GM12892 (cell line): ENCODE results near the gene ZBTB37.

Source experiments
- POLR2A ChIP-seq: IDR thresholded peaks from 2 replicates; pipeline ENCODE4 v1.6.1; 2011; ENCODE audit warnings: low read depth, low read length, control low read depth
- POLR2AphosphoS5 ChIP-seq: IDR thresholded peaks from 2 replicates; pipeline ENCODE4 v1.6.1; 2011; ENCODE audit warnings: low read depth, low read length, control low read depth

DNA sequence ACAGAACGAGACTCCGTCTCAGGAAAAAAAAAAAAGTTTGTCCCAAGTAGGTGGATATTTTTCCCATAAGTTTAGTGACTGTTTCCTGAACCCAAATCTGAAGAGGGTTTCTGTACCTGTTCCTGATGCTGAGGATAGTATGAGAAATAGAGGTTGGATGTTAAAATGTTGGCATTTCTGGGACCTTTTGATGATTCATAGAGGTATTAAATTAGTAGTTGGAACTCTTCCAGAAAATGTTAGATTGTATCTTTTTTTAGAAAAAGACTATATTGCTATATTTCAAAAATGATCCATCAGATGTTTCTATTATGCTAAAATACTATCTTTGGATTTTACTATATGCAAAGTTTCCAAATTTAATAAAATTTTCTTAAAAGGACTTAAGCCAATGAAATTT is 40.6 kb upstream of the ZBTB37 start:
- TF ChIP-seq POLR2AphosphoS5: no peak
- no peak for TF ChIP-seq POLR2A
